Stomach smooth muscle (tissue), 2 donors: ENCODE data around the gene RABL3.
"Not testable (repeated sequence)": the region's sequence is repeated elsewhere in the genome, so short reads cannot be mapped to it uniquely, and the experiment has no call there.

Source experiments
- H3K27ac ChIP-seq: one replicate; pipeline ENCODE4 v1.7.0; 2013; ENCODE audit warnings: mild to moderate bottlenecking, low read length, inconsistent platforms
- H3K27me3 ChIP-seq, 2 donors: one replicate each; pipeline ENCODE4 v1.7.0; 2013; ENCODE audit warnings: low read length in 2 of 2; ENCODE audit not compliant: insufficient read depth in 2 of 2, control insufficient read depth in 1 of 2
- H3K36me3 ChIP-seq, 2 donors: one replicate each; pipeline ENCODE4 v1.7.0; 2013; ENCODE audit warnings: low read length in 2 of 2; ENCODE audit not compliant: control insufficient read depth in 2 of 2, insufficient read depth in 2 of 2
- H3K4me1 ChIP-seq: one replicate; pipeline ENCODE4 v1.7.0; 2013; ENCODE audit warnings: low read length; ENCODE audit not compliant: control insufficient read depth, insufficient read depth
- H3K4me3 ChIP-seq, 2 donors: one replicate each; pipeline ENCODE4 v1.7.0; 2013; ENCODE audit warnings: low read length in 2 of 2
- H3K9ac ChIP-seq, 2 donors: one replicate each; pipeline ENCODE4 v1.7.0; 2013; ENCODE audit warnings: low read length in 2 of 2, mild to moderate bottlenecking in 1 of 2
- H3K9me3 ChIP-seq, 2 donors: one replicate each; pipeline ENCODE4 v1.7.0; 2013; ENCODE audit warnings: low read length in 2 of 2; ENCODE audit not compliant: control insufficient read depth in 2 of 2
- donor health status: healthy.
- donor health status: Pancreatic carcinoma.

RABL3 gene

DNA sequence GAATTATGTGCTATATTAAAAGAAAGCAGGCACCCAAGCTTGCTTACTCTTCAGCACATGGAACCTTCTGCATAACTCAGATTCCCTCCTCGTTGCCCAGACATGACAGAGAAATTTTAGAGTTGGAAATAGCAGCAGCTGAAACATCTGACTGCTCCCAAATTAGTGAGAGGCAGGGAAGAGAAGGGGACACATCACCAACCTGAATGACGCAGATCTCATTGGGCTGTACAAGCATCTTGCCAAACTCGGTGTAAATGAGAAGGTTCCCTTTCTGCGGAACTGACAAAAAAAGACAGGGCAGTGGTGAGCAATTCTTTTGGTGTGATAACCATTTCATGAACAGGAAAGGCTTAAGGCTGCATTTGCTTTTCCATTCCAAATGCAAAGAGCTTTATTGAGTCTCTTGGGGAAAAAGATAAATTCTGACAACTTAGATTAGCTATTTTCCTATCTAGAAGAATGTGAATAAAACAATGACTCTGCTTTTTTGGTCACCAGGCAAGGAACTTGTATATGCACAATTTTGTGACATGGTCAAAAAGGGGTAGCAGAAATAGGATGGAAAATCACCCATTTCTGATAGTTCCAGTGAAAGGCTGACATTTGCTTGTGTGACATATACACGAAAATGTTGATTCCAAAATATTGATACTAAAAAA lies 95.4 kb downstream of the RABL3 start:
- no peaks in the 10 kb centered on the region for H3K27me3 ChIP-seq
- H3K36me3 ChIP-seq = no peaks in the 10 kb centered on the region
- H3K27ac ChIP-seq = peak overlapping the region; percentile 55
- peaks cover 14% of the 10 kb centered on the region for H3K4me1 ChIP-seq
- H3K9ac ChIP-seq = no peak overlapping the region
- H3K4me3 ChIP-seq = no peak overlapping the region
- H3K9me3 ChIP-seq = no peaks in the 10 kb centered on the region

DNA sequence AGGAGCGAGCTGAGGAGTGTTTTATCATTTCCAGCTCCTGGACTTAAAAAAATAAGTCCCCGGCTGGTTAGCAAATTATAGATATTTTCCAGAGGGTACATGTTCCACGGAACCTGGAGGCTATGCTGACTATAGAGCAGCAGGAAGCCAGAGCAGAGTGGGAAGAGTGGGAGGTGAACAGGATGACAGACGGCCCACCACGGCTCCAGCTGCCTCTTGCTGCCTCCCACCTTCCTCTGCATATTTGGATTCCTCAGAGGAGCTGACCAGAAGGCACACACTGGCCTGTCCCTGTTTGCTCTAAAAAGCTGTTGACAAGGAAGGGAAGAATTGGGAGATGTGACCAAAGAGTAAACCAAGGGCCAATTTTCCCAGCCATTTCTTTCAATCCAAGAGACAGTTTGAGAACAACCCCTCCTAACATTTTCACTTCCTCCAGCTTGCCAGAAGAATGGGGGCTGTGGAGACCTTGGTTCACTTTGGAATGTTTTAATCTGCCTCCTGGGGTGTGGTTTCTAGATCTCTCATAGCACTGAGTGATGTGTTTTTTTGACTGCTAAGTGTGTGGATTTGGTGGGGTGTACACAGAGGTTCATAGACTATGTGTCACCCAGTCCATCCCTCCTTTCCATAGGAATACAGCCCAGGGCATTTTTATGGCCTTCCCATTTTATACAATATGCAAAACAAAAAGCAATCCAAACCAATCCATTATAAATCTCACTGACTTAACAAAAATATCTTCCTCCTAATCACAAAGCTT lies 97.1 kb downstream of the RABL3 start:
- no peak overlapping the region for H3K4me3 ChIP-seq
- H3K9me3 ChIP-seq = no peaks in the 10 kb centered on the region
- no peak overlapping the region for H3K9ac ChIP-seq
- H3K4me1 ChIP-seq = peaks cover 14% of the 10 kb centered on the region
- H3K27ac ChIP-seq = no peak overlapping the region
- no peaks in the 10 kb centered on the region for H3K36me3 ChIP-seq
- H3K27me3 ChIP-seq = no peaks in the 10 kb centered on the region

GRCh38 chr3:120642368-120642948 lies 99.9 kb downstream of the RABL3 start:
- H3K4me1 ChIP-seq = peaks cover 8% of the 10 kb centered on the region
- H3K4me3 ChIP-seq = no peak overlapping the region
- H3K36me3 ChIP-seq = no peaks in the 10 kb centered on the region
- no peaks in the 10 kb centered on the region for H3K9me3 ChIP-seq
- H3K27ac ChIP-seq = no peak overlapping the region
- H3K27me3 ChIP-seq = peaks cover 0 to 2% of the 10 kb centered on the region in 2 donors
- no peak overlapping the region for H3K9ac ChIP-seq

GRCh38 chr3:120641696-120642246 lies 100.5 kb downstream of the RABL3 start:
- H3K36me3 ChIP-seq = no peaks in the 10 kb centered on the region
- no peak overlapping the region for H3K27ac ChIP-seq
- H3K9me3 ChIP-seq = no peaks in the 10 kb centered on the region
- H3K4me3 ChIP-seq = no peak overlapping the region
- H3K9ac ChIP-seq = no peak overlapping the region
- H3K27me3 ChIP-seq = peaks cover 0 to 2% of the 10 kb centered on the region in 2 donors
- H3K4me1 ChIP-seq = peaks cover 4% of the 10 kb centered on the region

DNA sequence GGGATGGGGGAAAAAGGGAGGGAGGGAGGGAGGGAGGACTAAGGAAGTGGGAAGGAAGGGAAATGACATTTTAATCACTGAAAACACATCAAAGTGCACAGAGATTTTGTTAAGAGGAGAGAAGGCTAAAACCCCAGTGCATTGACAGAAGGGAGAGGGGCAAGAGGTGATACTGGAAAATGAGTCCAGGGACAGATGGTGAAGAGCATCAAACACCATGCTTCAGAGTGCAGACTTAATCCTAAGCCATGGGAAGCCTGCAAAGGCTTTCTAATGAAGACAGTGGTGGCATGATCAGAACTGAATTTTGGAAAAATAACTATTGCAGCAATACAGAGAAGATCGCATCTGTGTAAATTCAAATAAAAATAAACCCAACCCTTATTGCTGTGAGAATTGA lies 102.1 kb downstream of the RABL3 start:
- Histone ChIP-seq H3K9ac (no peak overlapping the region), H3K4me1 (peaks cover 5% of the 10 kb centered on the region), H3K27me3 (peaks cover 0 to 2% of the 10 kb centered on the region in 2 donors), H3K4me3 (no peak overlapping the region), H3K27ac (no peak overlapping the region), H3K36me3 (no peaks in the 10 kb centered on the region), H3K9me3 (no peaks in the 10 kb centered on the region)

GRCh38 chr3:120638820-120639219 lies 103.5 kb downstream of the RABL3 start:
- not testable (repeated sequence) for H3K27me3 ChIP-seq, H3K9me3 ChIP-seq, H3K9ac ChIP-seq, H3K36me3 ChIP-seq, H3K4me3 ChIP-seq, H3K4me1 ChIP-seq, H3K27ac ChIP-seq

DNA sequence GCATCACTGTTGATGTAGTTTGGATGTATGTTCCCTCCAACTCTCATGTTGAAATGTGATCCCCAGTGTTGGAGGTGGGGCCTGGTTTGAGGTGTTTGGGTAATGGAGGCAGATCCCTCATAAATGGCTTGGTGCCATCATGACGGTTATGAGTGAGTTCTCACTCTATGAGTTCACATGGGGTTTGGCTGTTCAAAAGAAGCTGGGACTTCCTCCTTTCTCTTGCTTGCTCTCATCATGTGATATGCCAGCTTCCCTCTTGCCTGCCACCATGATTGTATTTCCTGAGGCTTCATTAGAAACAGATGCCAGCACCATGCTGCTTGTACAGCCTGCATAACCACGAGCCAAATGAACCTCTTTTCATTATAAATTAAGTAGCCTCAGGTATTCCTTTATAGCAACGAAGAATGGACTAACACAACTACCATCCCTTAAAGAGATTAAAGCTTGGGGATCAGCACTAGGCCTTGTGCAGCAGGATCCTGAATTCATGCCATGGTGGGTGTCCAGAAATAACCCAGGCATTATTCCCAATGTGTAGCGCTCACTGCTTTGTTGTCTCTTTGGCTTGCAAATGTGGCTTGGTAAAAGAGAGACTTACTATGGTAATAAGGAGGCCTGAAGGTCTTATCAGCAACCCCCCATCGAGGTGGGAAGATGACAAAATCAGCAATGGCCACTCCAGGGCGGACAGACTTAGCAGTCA lies 104.3 kb downstream of the RABL3 start:
- H3K27ac ChIP-seq = no peak overlapping the region
- peaks cover 0 to 2% of the 10 kb centered on the region in 2 donors for H3K27me3 ChIP-seq
- H3K9ac ChIP-seq = no peak overlapping the region
- H3K9me3 ChIP-seq = no peaks in the 10 kb centered on the region
- H3K4me3 ChIP-seq = no peak overlapping the region
- peaks cover 5% of the 10 kb centered on the region for H3K4me1 ChIP-seq
- no peaks in the 10 kb centered on the region for H3K36me3 ChIP-seq

GRCh38 chr3:120636795-120637401 lies 105.4 kb downstream of the RABL3 start:
- Histone ChIP-seq H3K9me3 (no peaks in the 10 kb centered on the region), H3K27me3 (peaks cover 0 to 2% of the 10 kb centered on the region in 2 donors), H3K36me3 (no peaks in the 10 kb centered on the region), H3K4me1 (peaks cover 5% of the 10 kb centered on the region), H3K4me3 (no peak overlapping the region), H3K9ac (no peak overlapping the region), H3K27ac (no peak overlapping the region)
